MM.1S (cell line): ENCODE results near the gene DUSP1.
A peak's percentile ranks its signal among the peaks of the same experiment; 100 is the strongest.

Experiments
- DNase-seq: peaks from one replicate; pipeline ENCODE4 v3.0.0-alpha.2; 2015
- H2AFZ ChIP-seq: fragments of 300-600 bp; sonication (generic); 2 replicates; pipeline ENCODE4 v1.6.0; 2016; ENCODE audit warnings: antibody characterized with exemption, low read length
- H3F3A ChIP-seq: fragments of 300-600 bp; sonication (generic); 2 replicates; pipeline ENCODE4 v1.6.1; 2016; ENCODE audit warnings: mild to moderate bottlenecking, antibody characterized with exemption, low read length, moderate library complexity, mixed read lengths; ENCODE audit not compliant: insufficient read depth
- H3K27ac ChIP-seq: fragments of 300-600 bp; sonication (generic); 2 replicates; pipeline ENCODE4 v1.5.1; 2016; ENCODE audit warnings: mild to moderate bottlenecking, low read length
- H3K27me3 ChIP-seq: fragments of 300-600 bp; sonication (generic); replicated peaks from 2 replicates; pipeline ENCODE4 v1.6.0; 2016; ENCODE audit warnings: low read length; ENCODE audit not compliant: insufficient read depth
- H3K36me3 ChIP-seq: fragments of 300-600 bp; sonication (generic); replicated peaks from 2 replicates; pipeline ENCODE4 v1.6.1; 2016; ENCODE audit warnings: mild to moderate bottlenecking, low read length, mixed read lengths; ENCODE audit not compliant: insufficient read depth
- H3K4me1 ChIP-seq: fragments of 300-600 bp; sonication (generic); 2 replicates; pipeline ENCODE4 v1.6.1; 2016; ENCODE audit warnings: low read length, mixed read lengths
- H3K4me2 ChIP-seq: fragments of 300-600 bp; sonication (generic); 2 replicates; pipeline ENCODE4 v1.6.0; 2016; ENCODE audit warnings: low read depth, low read length
- H3K4me3 ChIP-seq: fragments of 300-600 bp; sonication (generic); 2 replicates; pipeline ENCODE4 v1.5.1; 2016; ENCODE audit warnings: low read length, mixed read lengths
- H3K79me2 ChIP-seq: fragments of 300-600 bp; sonication (generic); 2 replicates; pipeline ENCODE4 v1.6.1; 2016; ENCODE audit warnings: mixed run types, low read length, mixed read lengths
- H3K9ac ChIP-seq: fragments of 300-600 bp; sonication (generic); 2 replicates; pipeline ENCODE4 v1.6.1; 2016; ENCODE audit warnings: low read length, mixed read lengths
- H3K9me2 ChIP-seq: fragments of 300-600 bp; sonication (generic); replicated peaks from 2 replicates; pipeline ENCODE4 v1.6.1; 2016; ENCODE audit warnings: mild to moderate bottlenecking, low read length, mixed read lengths; ENCODE audit not compliant: insufficient read depth
- H3K9me3 ChIP-seq: fragments of 300-600 bp; sonication (generic); replicated peaks from 2 replicates; pipeline ENCODE4 v1.6.1; 2016; ENCODE audit warnings: mild to moderate bottlenecking, low read length, mixed read lengths; ENCODE audit not compliant: insufficient read depth
- H4K20me1 ChIP-seq: fragments of 300-600 bp; sonication (generic); 2 replicates; pipeline ENCODE4 v1.6.1; 2016; ENCODE audit warnings: mild to moderate bottlenecking, low read length, moderate library complexity, mixed read lengths; ENCODE audit not compliant: insufficient read depth
- CTCF ChIP-seq: fragments of 300-600 bp; sonication (generic); IDR thresholded peaks from 2 replicates; pipeline ENCODE4 v1.5.1; 2016; ENCODE audit warnings: antibody characterized with exemption, low read length, mixed read lengths
- EZH2 ChIP-seq: fragments of 300-600 bp; sonication (generic); optimal IDR thresholded peaks from 2 replicates; pipeline ENCODE3; 2017; ENCODE audit warnings: low read depth, mild to moderate bottlenecking, antibody characterized with exemption, low read length, mixed read lengths
- EZH2phosphoT487 ChIP-seq: fragments of 300-600 bp; sonication (generic); IDR thresholded peaks from 2 replicates; pipeline ENCODE4 v1.6.1; 2018; ENCODE audit warnings: antibody characterized with exemption, low read length

The DUSP1 gene

GRCh38 chr5:172779691-172780341, 8.8 kb upstream of the DUSP1 start:
- H3K36me3 ChIP-seq = no peaks in the 10 kb centered on the region
- no peaks in the 10 kb centered on the region for H3K27me3 ChIP-seq
- no peak overlapping the region for H2AFZ ChIP-seq
- H3K79me2 ChIP-seq = no peaks in the 10 kb centered on the region
- TF ChIP-seq EZH2phosphoT487 = no peak
- TF ChIP-seq CTCF = no peak
- TF ChIP-seq EZH2 = no peak
- H3K9me2 ChIP-seq = no peaks in the 10 kb centered on the region
- H3K4me2 ChIP-seq = no peak overlapping the region
- H3K4me1 ChIP-seq = peaks cover 12% of the 10 kb centered on the region
- H3F3A ChIP-seq = no peaks in the 10 kb centered on the region; the same call in 1 of the 2 replicates
- H4K20me1 ChIP-seq = no peaks in the 10 kb centered on the region
- H3K27ac ChIP-seq = no peak overlapping the region
- H3K4me3 ChIP-seq = no peak overlapping the region
- no peaks in the 10 kb centered on the region for H3K9me3 ChIP-seq
- DNase-seq = no peak
- H3K9ac ChIP-seq = no peak overlapping the region

GRCh38 chr5:172777881-172778814, 7.2 kb upstream of the DUSP1 start:
- H3K9ac ChIP-seq = peak overlapping the region; percentile 38; the same call in 1 of the 2 replicates
- H3K9me3 ChIP-seq = no peaks in the 10 kb centered on the region
- peaks cover 12% of the 10 kb centered on the region for H3K4me1 ChIP-seq
- H3K9me2 ChIP-seq = no peaks in the 10 kb centered on the region
- H3K27ac ChIP-seq = peak overlapping the region; percentile 52
- peak overlapping the region; percentile 23 for H2AFZ ChIP-seq
- H3F3A ChIP-seq = no peaks in the 10 kb centered on the region; the same call in 1 of the 2 replicates
- no peaks in the 10 kb centered on the region for H3K36me3 ChIP-seq
- TF ChIP-seq EZH2 (no peak), CTCF (no peak), EZH2phosphoT487 (no peak)
- no peaks in the 10 kb centered on the region for H4K20me1 ChIP-seq
- peak overlapping the region; percentile 50 for H3K4me2 ChIP-seq
- H3K4me3 ChIP-seq = peak overlapping the region; percentile 9; the same call in 1 of the 2 replicates
- DNase-seq = no peak
- H3K79me2 ChIP-seq = no peaks in the 10 kb centered on the region
- no peaks in the 10 kb centered on the region for H3K27me3 ChIP-seq

- no peak overlapping the region for H3K27ac ChIP-seq
- H3F3A ChIP-seq = peaks cover 10% of the 10 kb centered on the region
- no peak overlapping the region for H3K4me2 ChIP-seq
- TF ChIP-seq EZH2phosphoT487 (no peak), CTCF (no peak)
- H3K9me3 ChIP-seq = no peaks in the 10 kb centered on the region
- no peaks in the 10 kb centered on the region for H4K20me1 ChIP-seq
- no peaks in the 10 kb centered on the region for H3K79me2 ChIP-seq
- H3K9me2 ChIP-seq = no peaks in the 10 kb centered on the region
- no peak overlapping the region for H3K9ac ChIP-seq
- no peak overlapping the region for H3K4me3 ChIP-seq
- H2AFZ ChIP-seq = no peak overlapping the region
- no peaks in the 10 kb centered on the region for H3K36me3 ChIP-seq
- DNase-seq = no peak
- H3K27me3 ChIP-seq = no peaks in the 10 kb centered on the region
- H3K4me1 ChIP-seq = peaks cover 22% of the 10 kb centered on the region
Observed at GRCh38 chr5:172776235-172776594, 5.2 kb upstream of the DUSP1 start.
